T-helper 1 cell (primary cell): ENCODE measurements around the gene KRTAP10-8.
"Not testable (repeated sequence)": the region's sequence is repeated elsewhere in the genome, so short reads cannot be mapped to it uniquely, and the experiment has no call there.

Experiments
- DNase-seq, 5 donors: peaks; one replicate each; pipeline ENCODE4 v3.0.0-alpha.2; 2012 to 2020

Gene KRTAP10-8

GRCh38 chr21:44599264-44600029 lies 12.4 kb upstream of the KRTAP10-8 start:
- DNase-seq: no peak

- DNase-seq: not testable (repeated sequence)
These were observed 11.5 kb upstream of the KRTAP10-8 start, which contains the start of gene KRTAP10-7 for GRCh38 chr21:44600118-44600978. Gene KRTAP10-7 (plus strand): TSS chr21:44600597. CDS start chr21:44600622, 25 bp downstream.

DNA sequence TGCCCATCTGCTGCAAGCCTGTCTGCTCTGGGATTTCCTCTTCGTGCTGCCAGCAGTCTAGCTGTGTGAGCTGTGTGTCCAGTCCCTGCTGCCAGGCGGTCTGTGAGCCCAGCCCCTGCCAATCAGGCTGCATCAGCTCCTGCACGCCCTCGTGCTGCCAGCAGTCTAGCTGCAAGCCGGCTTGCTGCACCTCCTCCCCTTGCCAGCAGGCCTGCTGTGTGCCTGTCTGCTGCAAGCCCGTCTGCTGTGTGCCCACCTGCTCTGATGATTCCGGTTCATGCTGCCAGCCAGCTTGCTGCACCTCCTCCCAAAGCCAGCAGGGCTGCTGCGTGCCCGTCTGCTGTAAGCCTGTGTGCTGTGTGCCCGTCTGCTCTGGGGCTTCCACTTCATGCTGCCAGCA lies 10.8 kb upstream of the KRTAP10-8 start:
- not testable (repeated sequence) for DNase-seq

- no peak for DNase-seq
These were observed 10.1 kb upstream of the KRTAP10-8 start for GRCh38 chr21:44601596-44602462.

DNA sequence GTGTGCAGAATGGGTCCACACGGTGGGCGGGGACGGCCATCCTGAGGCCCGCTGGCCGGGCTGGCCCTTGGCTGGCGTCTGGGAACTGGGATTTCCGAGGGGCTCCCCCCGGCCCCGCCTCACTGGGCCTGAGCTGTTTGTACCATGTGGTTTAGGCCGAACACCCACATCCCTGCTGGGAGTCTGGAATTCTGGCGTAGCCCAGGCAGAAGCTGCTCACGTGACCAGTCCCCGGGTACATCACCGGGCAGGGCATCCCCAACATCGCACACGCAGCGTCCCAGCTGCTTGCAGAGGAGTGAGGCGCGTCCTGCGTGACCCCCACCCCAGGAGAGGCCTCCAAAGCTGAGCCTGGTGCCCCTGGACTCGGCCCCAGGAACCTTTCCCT lies 9.4 kb upstream of the KRTAP10-8 start:
- no peak for DNase-seq

- DNase-seq: no peak
These were observed 8.6 kb upstream of the KRTAP10-8 start for GRCh38 chr21:44603109-44603875.

- DNase-seq: no peak
These were observed 8.0 kb upstream of the KRTAP10-8 start for GRCh38 chr21:44603911-44604310.

GRCh38 chr21:44606495-44606894 lies 5.4 kb upstream of the KRTAP10-8 start:
- DNase-seq: no peak

- DNase-seq: no peak
These were observed 2.7 kb upstream of the KRTAP10-8 start for GRCh38 chr21:44609193-44609592.

DNA sequence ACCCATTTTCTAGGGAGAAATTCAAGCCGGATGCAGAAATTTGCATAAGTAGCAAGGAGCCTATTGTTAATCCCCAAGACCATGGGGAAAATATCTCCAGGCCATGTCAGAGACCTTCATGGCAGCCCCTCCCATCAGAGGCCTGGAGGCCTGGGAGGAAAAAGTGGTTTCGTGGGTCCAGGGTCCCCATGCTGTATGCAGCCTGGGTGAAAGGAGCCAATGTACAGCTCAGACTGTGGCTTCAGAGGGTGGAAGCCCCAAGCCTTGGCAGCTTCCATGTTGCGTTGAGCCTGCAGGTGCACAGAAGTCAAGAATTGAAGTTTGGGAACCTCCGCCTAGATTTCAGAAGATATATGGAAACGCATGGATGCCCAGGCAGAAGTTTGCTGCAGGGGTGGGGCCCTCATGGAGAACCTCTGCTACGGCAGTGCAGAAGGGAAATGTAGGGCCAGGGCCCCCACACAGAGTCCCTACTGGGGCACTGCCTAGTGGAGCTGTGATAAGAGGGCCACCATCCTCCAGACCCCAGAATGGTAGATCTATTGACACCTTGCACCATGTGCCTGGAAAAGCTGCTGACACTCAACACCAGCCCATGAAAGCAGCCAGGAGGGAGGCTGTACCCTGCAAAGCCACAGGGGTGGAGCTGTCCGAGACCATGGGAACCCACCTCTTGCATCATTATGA lies 1.6 kb upstream of the KRTAP10-8 start:
- not testable (repeated sequence) for DNase-seq

DNA sequence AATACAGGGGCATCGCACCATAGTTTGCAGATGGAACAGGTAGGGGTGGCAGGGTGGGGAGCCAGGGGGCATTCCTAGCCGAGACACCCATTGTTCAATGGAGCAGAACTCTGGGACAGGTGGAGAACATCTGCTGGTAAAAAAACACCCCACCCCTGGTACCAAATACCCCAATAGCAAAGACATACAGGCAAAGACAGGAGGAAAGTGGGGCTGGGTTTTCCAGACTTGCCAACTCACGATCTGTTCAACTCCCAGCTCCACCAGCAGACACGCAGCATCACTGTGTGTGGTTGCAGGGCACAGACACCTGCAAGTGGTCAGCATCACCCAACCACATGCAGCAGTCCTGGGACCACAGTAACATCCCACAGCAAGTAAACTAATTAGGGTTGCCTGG lies 328 bp upstream of the KRTAP10-8 start:
- DNase-seq: no peak

DNA sequence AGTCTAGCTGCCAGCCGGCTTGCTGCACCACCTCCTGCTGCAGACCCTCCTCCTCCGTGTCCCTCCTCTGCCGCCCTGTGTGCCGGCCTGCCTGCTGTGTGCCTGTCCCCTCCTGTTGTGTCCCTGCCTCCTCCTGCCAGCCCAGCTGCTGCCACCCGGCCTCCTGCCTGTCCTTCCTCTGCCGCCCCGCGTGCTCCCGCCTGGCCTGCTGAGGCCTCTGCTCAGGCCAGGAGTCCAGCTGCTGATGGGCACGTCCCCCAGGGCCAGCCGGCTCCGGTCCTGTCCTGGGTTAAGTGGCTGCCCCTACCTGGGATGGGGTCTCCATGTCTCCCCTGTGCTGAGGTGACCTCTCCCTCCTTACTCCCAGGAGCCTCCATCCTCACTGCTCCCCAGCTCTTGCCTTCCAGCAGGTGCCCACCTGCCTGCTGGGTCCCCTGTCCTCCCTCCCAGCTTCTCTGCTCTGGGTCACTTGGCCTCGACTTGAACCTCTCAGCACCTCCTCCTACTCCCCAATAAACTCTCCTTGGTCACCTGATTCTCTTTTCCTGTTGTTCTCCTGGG lies 870 bp downstream of the KRTAP10-8 start:
- DNase-seq: no peak

- DNase-seq: no peak
These were observed 1.7 kb downstream of the KRTAP10-8 start for GRCh38 chr21:44613386-44614155.

- no peak for DNase-seq
These were observed 2.3 kb downstream of the KRTAP10-8 start for GRCh38 chr21:44614161-44614631.

DNA sequence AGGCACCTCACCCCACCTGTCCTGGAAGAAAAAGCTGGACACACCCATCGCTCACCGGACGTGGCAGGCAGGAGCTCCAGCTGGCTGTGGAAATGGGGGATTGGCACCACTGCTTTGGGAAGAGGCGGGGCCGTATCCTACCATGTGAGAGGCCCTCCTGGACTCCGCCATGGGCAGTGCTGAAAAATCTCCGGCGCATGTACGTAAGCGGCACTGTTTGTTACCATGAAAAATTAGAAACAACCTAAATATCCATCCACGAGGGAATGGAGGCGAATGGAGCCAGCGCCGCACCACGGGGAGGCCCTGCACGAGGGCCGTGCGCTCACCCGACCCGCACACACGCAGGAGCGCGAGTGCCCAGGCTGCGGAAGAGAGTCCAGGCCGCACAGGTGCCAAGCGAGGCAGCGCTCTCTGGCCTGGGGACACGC lies 3.1 kb downstream of the KRTAP10-8 start:
- DNase-seq: no peak

- DNase-seq: no peak
These were observed 3.6 kb downstream of the KRTAP10-8 start for GRCh38 chr21:44615466-44615865.

DNA sequence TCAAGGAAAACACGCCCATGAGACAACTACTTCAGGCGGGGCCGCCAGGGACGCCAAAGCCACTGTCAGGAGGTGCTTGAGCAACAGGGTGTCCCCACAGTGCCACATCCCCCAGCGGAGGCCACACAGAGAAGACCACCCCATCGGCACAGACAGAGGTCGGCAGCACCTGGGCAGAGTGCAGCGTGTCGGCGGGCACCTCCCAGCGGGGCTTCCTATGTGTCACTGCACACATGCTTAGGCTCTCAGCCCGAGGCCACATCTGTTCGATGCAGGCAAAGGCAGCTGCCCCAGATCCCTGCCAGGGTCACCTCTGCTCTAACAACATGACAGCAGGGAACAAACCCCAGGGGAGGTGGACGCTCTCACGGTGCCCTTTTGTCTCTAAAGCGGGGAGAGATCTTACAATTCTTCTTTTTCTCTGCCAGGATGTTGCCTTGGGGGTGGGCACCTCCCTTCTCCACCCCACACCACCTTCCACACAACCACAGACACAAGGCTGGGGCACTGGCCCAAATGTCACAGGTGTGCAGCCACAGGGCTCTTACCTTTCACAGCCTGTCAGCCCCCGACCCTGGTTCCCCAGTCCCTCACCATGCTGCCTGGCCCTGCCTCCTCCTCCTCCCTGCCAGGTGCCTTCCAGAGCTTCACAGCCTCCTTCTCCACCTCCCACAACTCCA lies 4.2 kb downstream of the KRTAP10-8 start:
- DNase-seq: no peak

- DNase-seq: no peak
These were observed 4.7 kb downstream of the KRTAP10-8 start for GRCh38 chr21:44616591-44616926.

DNA sequence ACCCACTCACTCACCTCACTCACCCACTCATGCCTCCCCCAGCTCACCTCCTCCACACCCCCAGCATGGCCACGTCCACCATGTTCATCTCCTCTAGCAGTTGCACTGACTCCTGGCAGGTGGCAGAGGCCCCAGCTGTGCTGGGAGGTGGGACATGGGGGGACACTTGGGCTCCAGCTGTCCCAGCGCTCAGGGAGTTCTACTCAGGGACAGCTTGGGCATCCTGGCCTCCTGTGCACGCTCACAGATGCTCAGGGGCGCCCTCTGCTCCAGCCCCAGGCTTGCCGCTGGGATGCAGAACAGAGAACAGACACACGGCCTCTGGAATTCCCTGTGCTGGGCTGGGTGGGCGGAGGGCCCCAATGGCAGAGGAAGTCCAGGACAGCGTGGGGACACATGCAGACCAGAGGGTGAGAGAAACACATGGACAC lies 5.2 kb downstream of the KRTAP10-8 start:
- no peak for DNase-seq

GRCh38 chr21:44618504-44618903 lies 6.6 kb downstream of the KRTAP10-8 start:
- DNase-seq: peak in 1 of 5 donors; percentile 30
